PC-3 (cell line): ENCODE data around the gene DGLUCY.

ENCODE experiments used
- EZH2phosphoT487 ChIP-seq: fragments of 300-600 bp; sonication (generic); IDR thresholded peaks from 2 replicates; pipeline ENCODE4 v1.6.1; 2018; ENCODE audit warnings: mild to moderate bottlenecking, antibody characterized with exemption, low read length, borderline replicate concordance
- TF ChIP-seq, protein P1 (sequence below): fragments of 300-600 bp; sonication (generic); conservative IDR thresholded peaks from 2 replicates; pipeline ENCODE4 v1.5.1; 2017; ENCODE audit warnings: antibody characterized with exemption, low read depth, mild to moderate bottlenecking, low read length

DNA sequence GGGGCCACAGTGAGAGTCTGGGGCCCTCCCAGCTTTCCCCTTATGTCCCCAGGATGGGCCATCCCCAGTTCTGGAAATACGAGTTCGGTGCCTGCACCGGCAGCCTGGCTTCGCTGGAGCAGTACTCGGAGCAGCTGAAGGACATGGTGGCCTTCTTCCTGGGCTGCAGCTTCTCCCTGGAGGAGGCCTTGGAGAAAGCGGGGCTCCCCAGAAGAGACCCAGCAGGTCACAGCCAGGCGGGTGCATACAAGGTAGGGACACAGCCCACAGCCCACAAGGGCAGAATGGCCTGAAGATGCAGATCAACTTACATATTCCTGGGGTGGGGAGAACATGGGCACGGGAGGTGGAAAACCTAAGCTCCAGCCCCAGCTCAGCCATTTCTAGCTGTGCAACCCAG lies 56.1 kb downstream of the DGLUCY start:
- no peak for TF ChIP-seq EZH2phosphoT487
- TF ChIP-seq, protein P1, sequence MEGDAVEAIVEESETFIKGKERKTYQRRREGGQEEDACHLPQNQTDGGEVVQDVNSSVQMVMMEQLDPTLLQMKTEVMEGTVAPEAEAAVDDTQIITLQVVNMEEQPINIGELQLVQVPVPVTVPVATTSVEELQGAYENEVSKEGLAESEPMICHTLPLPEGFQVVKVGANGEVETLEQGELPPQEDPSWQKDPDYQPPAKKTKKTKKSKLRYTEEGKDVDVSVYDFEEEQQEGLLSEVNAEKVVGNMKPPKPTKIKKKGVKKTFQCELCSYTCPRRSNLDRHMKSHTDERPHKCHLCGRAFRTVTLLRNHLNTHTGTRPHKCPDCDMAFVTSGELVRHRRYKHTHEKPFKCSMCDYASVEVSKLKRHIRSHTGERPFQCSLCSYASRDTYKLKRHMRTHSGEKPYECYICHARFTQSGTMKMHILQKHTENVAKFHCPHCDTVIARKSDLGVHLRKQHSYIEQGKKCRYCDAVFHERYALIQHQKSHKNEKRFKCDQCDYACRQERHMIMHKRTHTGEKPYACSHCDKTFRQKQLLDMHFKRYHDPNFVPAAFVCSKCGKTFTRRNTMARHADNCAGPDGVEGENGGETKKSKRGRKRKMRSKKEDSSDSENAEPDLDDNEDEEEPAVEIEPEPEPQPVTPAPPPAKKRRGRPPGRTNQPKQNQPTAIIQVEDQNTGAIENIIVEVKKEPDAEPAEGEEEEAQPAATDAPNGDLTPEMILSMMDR, result no peak
